GM12878 (cell line): ENCODE measurements around the gene CPEB1. TPM values are rescaled to one million over a fixed set of nuclear protein-coding genes. Genes with fewer than 3 reads are reported as not detected.

ENCODE experiments used
- BACH1 ChIP-seq: fragments of 450-650 bp; IDR thresholded peaks from 2 replicates; pipeline ENCODE4 v1.6.1; 2017; ENCODE audit warnings: mild to moderate bottlenecking, borderline replicate concordance
- BCL11A ChIP-seq: IDR thresholded peaks from 2 replicates; pipeline ENCODE4 v1.6.1; 2011; ENCODE audit warnings: low read depth, low read length
- CBX3 ChIP-seq: fragments of 200-600 bp; sonication (generic); IDR thresholded peaks from 2 replicates; pipeline ENCODE4 v1.6.1; 2016; ENCODE audit warnings: low read depth, borderline replicate concordance
- CEBPB ChIP-seq, 2 experiments: fragments of 150-350 bp in 1 of 2; IDR thresholded peaks; 2 replicates each; pipeline ENCODE4 v1.6.1; 2012 to 2014; ENCODE audit warnings: low read depth in 2 of 2, low read length in 2 of 2, borderline replicate concordance in 1 of 2, inconsistent platforms in 1 of 2
- CHD1 ChIP-seq: IDR thresholded peaks from 2 replicates; pipeline ENCODE4 v1.6.1; 2012; ENCODE audit warnings: low read depth, low read length, improper control_type of control experiment
- ESRRA ChIP-seq: IDR thresholded peaks from 2 replicates; pipeline ENCODE4 v1.6.1; 2012; ENCODE audit warnings: mild to moderate bottlenecking, low read length, improper control_type of control experiment
- FOS ChIP-seq: IDR thresholded peaks from 3 replicates; pipeline ENCODE4 v1.6.1; 2011; ENCODE audit warnings: borderline replicate concordance; ENCODE audit not compliant: insufficient read length; ENCODE audit errors: extremely low read depth
- IKZF1 ChIP-seq: fragments of 450-650 bp; conservative IDR thresholded peaks from 2 replicates; pipeline ENCODE4 v1.6.1; 2017; ENCODE audit warnings: antibody characterized with exemption, mild to moderate bottlenecking
- KDM1A ChIP-seq: fragments of 200-600 bp; sonication (generic); IDR thresholded peaks from 2 replicates; pipeline ENCODE4 v1.6.1; 2016; ENCODE audit warnings: borderline replicate concordance
- LARP7 ChIP-seq: fragments of 450-650 bp; IDR thresholded peaks from 2 replicates; pipeline ENCODE4 v1.6.1; 2017; ENCODE audit warnings: mild to moderate bottlenecking
- MTA3 ChIP-seq: IDR thresholded peaks from 2 replicates; pipeline ENCODE4 v1.6.1; 2012; ENCODE audit warnings: low read length, inconsistent platforms, borderline replicate concordance
- MYC ChIP-seq: IDR thresholded peaks from 2 replicates; pipeline ENCODE4 v1.6.1; 2011; ENCODE audit warnings: mild to moderate bottlenecking, low read length, moderate library complexity, inconsistent platforms; ENCODE audit not compliant: insufficient read depth, insufficient replicate concordance, insufficient read length, severe bottlenecking
- NBN ChIP-seq: fragments of 450-650 bp; IDR thresholded peaks from 2 replicates; pipeline ENCODE4 v1.6.1; 2016
- NFXL1 ChIP-seq: fragments of 450-650 bp; IDR thresholded peaks from 2 replicates; pipeline ENCODE4 v1.6.1; 2017; ENCODE audit warnings: antibody characterized with exemption, mild to moderate bottlenecking, borderline replicate concordance
- NFYB ChIP-seq: IDR thresholded peaks from 2 replicates; pipeline ENCODE4 v1.6.1; 2011; ENCODE audit warnings: low read depth, mild to moderate bottlenecking, low read length, improper control_type of control experiment, moderate library complexity; ENCODE audit not compliant: insufficient read depth
- NR2C1 ChIP-seq: fragments of 450-650 bp; IDR thresholded peaks from 2 replicates; pipeline ENCODE4 v1.6.1; 2017; ENCODE audit warnings: antibody characterized with exemption, mild to moderate bottlenecking, moderate library complexity
- PAX8 ChIP-seq: fragments of 450-650 bp; IDR thresholded peaks from 2 replicates; pipeline ENCODE4 v1.6.1; 2017; ENCODE audit warnings: mild to moderate bottlenecking, moderate library complexity
- PML ChIP-seq: IDR thresholded peaks from 2 replicates; pipeline ENCODE4 v1.6.1; 2012; ENCODE audit warnings: low read length, inconsistent platforms
- RFX5 ChIP-seq: IDR thresholded peaks from 2 replicates; pipeline ENCODE4 v1.6.1; 2011; ENCODE audit warnings: low read depth, low read length, improper control_type of control experiment
- SREBF2 ChIP-seq: IDR thresholded peaks from 2 replicates; pipeline ENCODE4 v1.6.1; 2012; ENCODE audit warnings: mild to moderate bottlenecking, low read length
- SRF ChIP-seq, 2 experiments: IDR thresholded peaks; 2 replicates each; pipeline ENCODE4 v1.6.1; 2011; ENCODE audit warnings: low read depth in 2 of 2, low read length in 2 of 2, mild to moderate bottlenecking in 1 of 2, moderate library complexity in 1 of 2
- WRNIP1 ChIP-seq: IDR thresholded peaks from 2 replicates; pipeline ENCODE4 v1.6.1; 2011; ENCODE audit warnings: low read depth, low read length, improper control_type of control experiment, borderline replicate concordance
- ZBED1 ChIP-seq: IDR thresholded peaks from 2 replicates; pipeline ENCODE4 v1.6.1; 2016; ENCODE audit warnings: borderline replicate concordance
- ZZZ3 ChIP-seq: IDR thresholded peaks from 2 replicates; pipeline ENCODE4 v1.6.1; 2011; ENCODE audit warnings: low read depth; ENCODE audit not compliant: control insufficient read depth, insufficient read length
- polyA plus RNA-seq, 11 experiments: library from polyadenylated mRNA; depleted of rRNA in 4 of 11; unstranded in 6 of 11; stranded (reverse) in 5 of 11; fragments of >200 nt; fragmentation: Nextera tagmentation in 4 of 11; fragmentation: Illumina TruSeq in 1 of 11; extraction: Ambion mirVana in 4 of 11; extraction: Trizol in 1 of 11; gene quantifications; 1 replicate in 1 of 11; 2 replicates in 10 of 11; pipeline versions ENCODE4 v1.2.1 to v1.2.3, GENCODE V29; 2011 to 2016; ENCODE audit warnings: inconsistent platforms in 2 of 11, missing spikeins in 2 of 11, low read depth in 1 of 11
- total RNA-seq, 4 experiments: library from RNA; depleted of rRNA in 3 of 4; stranded (reverse); fragments of >200 nt in 3 of 4; fragmentation: Illumina TruSeq in 1 of 4; extraction: Trizol in 1 of 4; gene quantifications; 2 replicates each; pipeline versions ENCODE4 v1.2.1 to v1.2.3, GENCODE V29; 2013 to 2021
- TF ChIP-seq, protein P1 (sequence below): IDR thresholded peaks from 2 replicates; pipeline ENCODE4 v1.6.1; 2011; ENCODE audit warnings: low read depth, mild to moderate bottlenecking, low read length, moderate library complexity, borderline replicate concordance; ENCODE audit errors: extremely low read depth
- TF ChIP-seq, protein P2 (sequence below): fragments of 450-650 bp; IDR thresholded peaks from 2 replicates; pipeline ENCODE4 v1.6.1; 2017; ENCODE audit warnings: low read depth, mild to moderate bottlenecking, moderate library complexity
- TF ChIP-seq, protein P3 (sequence below): fragments of 450-650 bp; IDR thresholded peaks from 2 replicates; pipeline ENCODE4 v1.6.1; 2016; ENCODE audit warnings: mild to moderate bottlenecking

The CPEB1 gene
- total and polyA plus RNA-seq, 10 of the 15 experiments (the other 5 are each of a cell fraction or from before 2014, with no cell fraction given): 0.05 to 1.1 (median 0.46) TPM

DNA sequence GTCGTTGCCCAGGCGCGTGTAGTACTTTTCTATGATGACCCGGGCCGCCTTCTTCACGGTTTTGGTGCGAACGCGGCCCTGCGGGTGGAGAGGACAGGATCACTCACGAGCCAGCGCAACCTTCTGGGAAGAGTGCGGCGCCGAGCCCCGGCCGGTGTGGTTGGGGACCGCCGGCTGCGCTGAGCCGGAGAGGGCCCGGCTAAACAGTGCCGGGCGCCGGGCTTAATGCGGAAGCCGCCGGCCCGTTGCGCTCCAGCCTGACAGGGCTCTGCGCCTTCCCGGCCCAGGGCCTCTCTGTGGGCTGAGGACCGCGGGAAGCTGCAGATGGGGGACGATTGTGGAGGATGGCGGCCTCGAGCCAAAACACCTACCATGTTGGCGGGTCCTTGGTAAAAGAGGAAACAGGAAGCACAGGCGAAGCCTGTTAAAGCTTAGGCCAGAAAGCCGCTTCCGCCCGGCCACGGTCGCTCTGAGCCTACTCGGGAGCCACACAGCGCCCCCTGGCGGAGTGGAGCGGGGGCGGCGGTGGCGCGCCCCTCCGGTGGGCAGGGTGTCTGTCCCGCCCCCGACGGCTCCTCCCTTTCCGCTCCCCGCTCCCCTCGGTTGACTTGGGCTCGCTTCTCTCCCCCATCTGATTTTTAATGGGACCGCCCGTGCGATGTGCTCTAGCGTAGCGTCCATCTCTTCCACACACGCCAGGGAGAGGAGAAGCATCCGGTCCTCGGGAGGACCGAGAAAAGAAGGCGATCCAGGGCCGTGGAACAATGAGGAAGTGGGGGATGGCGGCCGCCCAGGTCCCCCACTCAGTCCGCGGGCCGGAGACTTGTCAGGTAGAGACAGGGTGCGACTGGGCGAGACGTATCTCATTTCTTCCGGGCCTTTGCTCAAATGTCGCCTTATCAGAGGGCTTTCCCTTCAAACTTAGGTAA, 106.8 kb downstream of the CPEB1 start, which contains the start of gene RPS17 (continued):
- TF ChIP-seq, protein P1, sequence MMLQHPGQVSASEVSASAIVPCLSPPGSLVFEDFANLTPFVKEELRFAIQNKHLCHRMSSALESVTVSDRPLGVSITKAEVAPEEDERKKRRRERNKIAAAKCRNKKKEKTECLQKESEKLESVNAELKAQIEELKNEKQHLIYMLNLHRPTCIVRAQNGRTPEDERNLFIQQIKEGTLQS: no peak
- TF ChIP-seq BACH1 (peak; percentile 96), SREBF2 (0 out of 2 replicates have a peak, but pooled peaks have one; percentile 38), IKZF1 (peak; percentile 92), PAX8 (no peak), MYC (peak; percentile 99), MTA3 (no peak; the same call in 1 of the 2 replicates), NFYB (no peak), LARP7 (peak; percentile 86), FOS (no peak), ZZZ3 (no peak), SRF (IDR thresholded peaks at IDR 0.05; ENCODE audit: low read depth in 2 of 2, low read length in 2 of 2) (peak in 1 of 2 experiments; percentile 58; a peak in 2 of 4 replicates), RFX5 (peak; percentile 33; the same call in 1 of the 2 replicates), WRNIP1 (peak; percentile 83; the same call in 1 of the 2 replicates), NFXL1 (no peak), KDM1A (no peak), ESRRA (no peak), ZBED1 (0 out of 2 replicates have a peak, but pooled peaks have one; percentile 61), CBX3 (no peak), PML (peak; percentile 99), NBN (peak; percentile 73), CEBPB (IDR thresholded peaks at IDR 0.05; ENCODE audit: borderline replicate concordance in 1 of 2, low read depth in 2 of 2, low read length in 2 of 2) (no peak), NR2C1 (peak; percentile 72), BCL11A (0 out of 2 replicates have a peak, but pooled peaks have one; percentile 43), CHD1 (peak; percentile 97)
- TF ChIP-seq, protein P2, sequence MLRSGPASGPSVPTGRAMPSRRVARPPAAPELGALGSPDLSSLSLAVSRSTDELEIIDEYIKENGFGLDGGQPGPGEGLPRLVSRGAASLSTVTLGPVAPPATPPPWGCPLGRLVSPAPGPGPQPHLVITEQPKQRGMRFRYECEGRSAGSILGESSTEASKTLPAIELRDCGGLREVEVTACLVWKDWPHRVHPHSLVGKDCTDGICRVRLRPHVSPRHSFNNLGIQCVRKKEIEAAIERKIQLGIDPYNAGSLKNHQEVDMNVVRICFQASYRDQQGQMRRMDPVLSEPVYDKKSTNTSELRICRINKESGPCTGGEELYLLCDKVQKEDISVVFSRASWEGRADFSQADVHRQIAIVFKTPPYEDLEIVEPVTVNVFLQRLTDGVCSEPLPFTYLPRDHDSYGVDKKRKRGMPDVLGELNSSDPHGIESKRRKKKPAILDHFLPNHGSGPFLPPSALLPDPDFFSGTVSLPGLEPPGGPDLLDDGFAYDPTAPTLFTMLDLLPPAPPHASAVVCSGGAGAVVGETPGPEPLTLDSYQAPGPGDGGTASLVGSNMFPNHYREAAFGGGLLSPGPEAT: peak; percentile 70
- TF ChIP-seq, protein P3, sequence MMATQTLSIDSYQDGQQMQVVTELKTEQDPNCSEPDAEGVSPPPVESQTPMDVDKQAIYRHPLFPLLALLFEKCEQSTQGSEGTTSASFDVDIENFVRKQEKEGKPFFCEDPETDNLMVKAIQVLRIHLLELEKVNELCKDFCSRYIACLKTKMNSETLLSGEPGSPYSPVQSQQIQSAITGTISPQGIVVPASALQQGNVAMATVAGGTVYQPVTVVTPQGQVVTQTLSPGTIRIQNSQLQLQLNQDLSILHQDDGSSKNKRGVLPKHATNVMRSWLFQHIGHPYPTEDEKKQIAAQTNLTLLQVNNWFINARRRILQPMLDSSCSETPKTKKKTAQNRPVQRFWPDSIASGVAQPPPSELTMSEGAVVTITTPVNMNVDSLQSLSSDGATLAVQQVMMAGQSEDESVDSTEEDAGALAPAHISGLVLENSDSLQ: peak; percentile 62; the same call in 1 of the 2 replicates
